ENCODE results near the gene SCARF1.

DNA sequence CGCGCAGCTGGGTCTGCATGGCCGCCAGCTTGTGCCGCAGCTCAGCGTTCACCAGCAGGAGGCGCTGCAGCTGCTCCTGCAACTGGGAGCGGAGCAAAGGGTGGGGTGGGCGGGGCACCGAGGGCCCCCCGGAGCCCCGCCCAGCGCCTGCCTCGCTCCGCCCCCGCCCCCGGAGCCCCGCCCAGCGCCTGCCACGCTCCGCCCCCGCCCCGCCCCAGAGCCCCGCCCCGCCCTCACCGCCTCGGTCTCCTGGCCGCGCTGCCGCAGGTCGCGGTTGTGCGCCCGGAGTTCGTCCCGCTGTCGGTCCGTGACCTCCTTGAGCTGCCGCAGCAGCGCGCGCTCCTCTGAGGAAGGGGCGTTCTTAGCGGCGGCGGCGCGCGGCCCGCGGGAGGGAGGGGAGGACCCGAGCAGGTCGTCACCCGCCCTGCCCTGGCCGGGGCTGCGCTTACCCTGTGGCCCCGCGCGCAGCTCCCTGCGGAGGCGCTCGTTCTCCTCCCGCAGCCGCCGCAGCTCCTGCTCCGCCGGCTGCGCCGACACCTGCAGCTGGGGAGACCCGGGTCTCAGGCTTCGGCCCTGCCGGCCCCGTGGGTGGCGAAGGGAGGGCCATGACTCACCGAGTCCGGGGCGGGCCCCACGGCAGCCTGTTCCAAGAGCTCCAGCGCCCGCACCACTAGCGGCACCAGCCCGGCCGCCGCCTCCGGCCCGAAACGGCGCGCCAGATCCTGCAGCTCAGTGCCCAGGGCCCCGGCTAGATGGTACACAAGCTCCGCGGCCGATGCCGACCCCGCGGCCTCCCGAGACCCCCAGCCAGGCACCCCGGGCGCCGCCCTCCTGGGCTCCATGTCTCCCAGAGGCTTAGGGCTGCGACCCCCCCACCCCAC lies 3.7 kb upstream of the SCARF1 start:
- TF ChIP-seq, protein P1, sequence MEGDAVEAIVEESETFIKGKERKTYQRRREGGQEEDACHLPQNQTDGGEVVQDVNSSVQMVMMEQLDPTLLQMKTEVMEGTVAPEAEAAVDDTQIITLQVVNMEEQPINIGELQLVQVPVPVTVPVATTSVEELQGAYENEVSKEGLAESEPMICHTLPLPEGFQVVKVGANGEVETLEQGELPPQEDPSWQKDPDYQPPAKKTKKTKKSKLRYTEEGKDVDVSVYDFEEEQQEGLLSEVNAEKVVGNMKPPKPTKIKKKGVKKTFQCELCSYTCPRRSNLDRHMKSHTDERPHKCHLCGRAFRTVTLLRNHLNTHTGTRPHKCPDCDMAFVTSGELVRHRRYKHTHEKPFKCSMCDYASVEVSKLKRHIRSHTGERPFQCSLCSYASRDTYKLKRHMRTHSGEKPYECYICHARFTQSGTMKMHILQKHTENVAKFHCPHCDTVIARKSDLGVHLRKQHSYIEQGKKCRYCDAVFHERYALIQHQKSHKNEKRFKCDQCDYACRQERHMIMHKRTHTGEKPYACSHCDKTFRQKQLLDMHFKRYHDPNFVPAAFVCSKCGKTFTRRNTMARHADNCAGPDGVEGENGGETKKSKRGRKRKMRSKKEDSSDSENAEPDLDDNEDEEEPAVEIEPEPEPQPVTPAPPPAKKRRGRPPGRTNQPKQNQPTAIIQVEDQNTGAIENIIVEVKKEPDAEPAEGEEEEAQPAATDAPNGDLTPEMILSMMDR (tag by site-specific recombination; IDR thresholded peaks at IDR 0.05), result peak; percentile 23
- no peak for TF ChIP-seq ZFP41 (tag by site-specific recombination; IDR thresholded peaks at IDR 0.05; ENCODE audit: borderline replicate concordance)
